Hematopoietic multipotent progenitor cell (in vitro differentiated cells): ENCODE measurements around the gene AQP12A. TPM values are rescaled to one million over a fixed set of nuclear protein-coding genes. Genes with fewer than 3 reads are reported as not detected.
A peak's percentile ranks its signal among the peaks of the same experiment; 100 is the strongest.

Source experiments
- DNase-seq, 3 donors: peaks; one replicate each; pipeline ENCODE4 v3.0.0-alpha.2; 2011 to 2015; ENCODE audit warnings: low read depth in 2 of 3, low spot score in 2 of 3
- total RNA-seq: library from RNA; depleted of rRNA; stranded (reverse); fragments of >200 nt; gene quantifications from one replicate; pipeline ENCODE4 v1.2.3, GENCODE V29; 2012

Gene AQP12A
- total RNA-seq, 1 donor, result not detected

- DNase-seq, result no peak
These were observed 12.0 kb downstream of the AQP12A start for GRCh38 chr2:240703417-240704341.

GRCh38 chr2:240704651-240705050 is 13.0 kb downstream of the AQP12A start:
- DNase-seq, result no peak

GRCh38 chr2:240705204-240705791 is 13.6 kb downstream of the AQP12A start:
- peak in 2 of 3 donors; percentile 17 to 52 for DNase-seq

GRCh38 chr2:240707043-240707756 is 15.5 kb downstream of the AQP12A start:
- no peak for DNase-seq

- DNase-seq, result no peak
These were observed 16.2 kb downstream of the AQP12A start for GRCh38 chr2:240707821-240708220.

GRCh38 chr2:240708457-240708856 is 16.8 kb downstream of the AQP12A start:
- DNase-seq, result no peak

GRCh38 chr2:240711296-240711695 is 19.6 kb downstream of the AQP12A start:
- no peak for DNase-seq

- DNase-seq, result no peak
These were observed 20.0 kb downstream of the AQP12A start for GRCh38 chr2:240711701-240712100.

- no peak for DNase-seq
These were observed 20.5 kb downstream of the AQP12A start for GRCh38 chr2:240712121-240712520.

GRCh38 chr2:240713071-240713927 is 21.6 kb downstream of the AQP12A start:
- DNase-seq, result no peak

GRCh38 chr2:240713928-240714746 is 22.5 kb downstream of the AQP12A start:
- DNase-seq, result no peak

- no peak for DNase-seq
These were observed 23.4 kb downstream of the AQP12A start for GRCh38 chr2:240714747-240715725.

- no peak for DNase-seq
These were observed 24.6 kb downstream of the AQP12A start for GRCh38 chr2:240716130-240716798.

GRCh38 chr2:240717181-240717641 is 25.5 kb downstream of the AQP12A start:
- no peak for DNase-seq

GRCh38 chr2:240717681-240718581 is 26.3 kb downstream of the AQP12A start:
- no peak for DNase-seq

- no peak for DNase-seq
These were observed 27.3 kb downstream of the AQP12A start for GRCh38 chr2:240718896-240719490.
